IPS DF 19.7 (cell line): Measurements from ENCODE around the gene HOXD12.

ENCODE experiments used
- DNase-seq: peaks from one replicate; pipeline ENCODE4 v3.0.0-alpha.2; 2013; ENCODE audit warnings: low read depth, low spot score

The HOXD12 gene

GRCh38 chr2:176092270-176093144, 7.1 kb upstream of the HOXD12 start, which contains the start of gene HOXD13:
TSS of gene HOXD13 (plus strand) at chr2:176092721. CDS start at chr2:176092891, 170 bp downstream.
- no peak for DNase-seq

GRCh38 chr2:176093145-176093897, 6.3 kb upstream of the HOXD12 start:
- no peak for DNase-seq

- no peak for DNase-seq
Measured at GRCh38 chr2:176093898-176094249, 5.7 kb upstream of the HOXD12 start.

GRCh38 chr2:176094349-176094748, 5.2 kb upstream of the HOXD12 start:
- DNase-seq = no peak

GRCh38 chr2:176095421-176095820, 4.2 kb upstream of the HOXD12 start:
- no peak for DNase-seq

DNA sequence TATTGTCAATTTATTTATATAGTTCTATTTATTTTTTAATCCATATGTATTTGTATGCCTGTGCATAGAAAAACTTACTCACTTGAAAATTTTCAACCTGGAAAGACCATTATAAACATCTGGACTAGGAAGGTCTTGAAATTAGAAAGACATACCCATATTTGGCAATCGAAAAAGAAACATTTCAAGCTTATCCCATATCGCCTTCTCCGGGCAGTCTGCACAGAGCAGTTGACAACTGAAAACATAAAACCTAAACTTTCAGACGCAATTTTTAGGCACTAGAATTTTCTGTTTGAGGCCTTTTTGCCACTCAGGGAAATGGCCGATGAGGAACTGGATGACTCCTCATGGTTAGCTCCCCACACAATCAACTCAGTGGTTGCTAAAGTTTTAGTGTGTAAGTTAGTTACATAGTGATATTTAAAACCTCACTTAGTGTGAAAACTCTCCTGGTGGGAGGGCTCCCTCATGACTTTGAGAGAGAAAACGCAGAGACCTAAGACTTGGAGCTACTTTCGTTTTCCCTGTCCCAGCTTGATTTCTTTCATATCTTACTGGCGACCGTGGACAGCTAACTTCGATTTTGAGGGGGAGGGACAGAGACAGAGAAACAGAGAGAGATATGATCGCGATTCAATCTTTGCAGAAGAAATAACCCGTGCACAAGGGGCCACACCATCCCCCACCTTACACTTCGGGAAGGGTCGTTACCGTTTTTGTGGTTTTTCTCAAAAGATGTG, 3.2 kb upstream of the HOXD12 start:
- DNase-seq = no peak

GRCh38 chr2:176096986-176097819, 2.4 kb upstream of the HOXD12 start:
- peak; percentile 84 for DNase-seq

DNA sequence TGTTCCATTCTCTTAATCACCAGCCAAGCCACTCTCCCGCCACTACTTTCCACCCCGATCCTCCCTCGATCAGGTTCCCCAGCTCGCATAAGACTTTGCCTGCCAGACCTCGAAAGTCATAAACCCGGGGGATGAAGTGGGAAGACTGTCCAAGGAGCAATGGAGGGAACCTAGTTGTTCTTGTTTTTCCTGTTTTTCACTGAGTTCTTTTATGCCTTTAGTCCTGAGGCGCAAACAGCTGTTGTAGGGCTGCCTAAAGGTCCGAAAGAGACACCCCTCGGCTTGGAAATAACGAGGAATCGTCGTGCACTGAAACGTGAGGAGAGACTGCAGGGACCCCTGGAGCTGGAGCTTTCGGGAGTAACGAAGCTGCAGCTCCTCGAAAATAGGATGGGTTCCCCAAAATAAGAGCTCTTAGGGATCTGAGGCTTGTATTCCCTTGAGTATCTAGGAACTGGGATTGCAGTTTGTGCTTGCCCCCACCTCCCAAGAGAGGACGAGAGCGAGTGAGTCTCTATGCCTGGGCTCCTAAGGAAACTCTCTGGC, 1.7 kb upstream of the HOXD12 start:
- no peak for DNase-seq

DNA sequence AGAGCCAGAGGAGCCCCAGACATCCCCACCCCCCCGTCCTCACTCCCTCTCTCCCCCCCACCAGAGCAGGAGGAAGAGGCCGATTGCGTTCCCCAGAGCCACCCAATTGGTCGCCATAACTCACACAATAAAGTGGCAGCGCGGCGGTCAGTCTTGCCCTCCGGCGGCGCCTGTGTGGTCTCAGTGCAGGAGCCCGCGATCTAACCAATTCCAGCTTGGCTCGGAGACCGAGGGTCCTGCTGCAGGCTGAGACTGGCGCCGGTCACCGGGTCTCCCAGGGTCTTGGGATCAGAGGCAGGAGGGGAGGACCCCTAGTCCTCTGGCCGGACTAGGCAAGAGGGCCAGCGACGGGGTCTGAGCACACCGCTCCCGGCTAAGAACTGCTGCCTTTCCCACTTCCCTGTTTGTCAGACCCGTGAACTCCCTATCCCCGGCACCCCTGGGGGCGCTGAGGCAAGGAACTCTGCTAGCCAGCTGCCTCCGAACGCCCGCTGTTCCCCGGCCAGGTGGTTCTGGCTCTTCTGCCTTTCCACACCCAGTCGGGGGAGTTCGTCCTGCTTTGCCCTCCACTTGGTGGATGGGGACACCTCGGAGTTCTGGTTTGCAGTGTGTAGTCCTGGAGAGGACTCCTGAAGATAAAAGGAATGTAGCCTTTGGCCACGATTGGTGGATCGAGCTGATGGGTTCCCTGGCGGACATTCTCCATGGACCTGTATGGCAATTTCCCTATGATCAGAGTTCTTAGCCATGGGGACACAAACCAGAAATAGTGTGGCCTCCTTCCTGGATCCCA, 1.0 kb upstream of the HOXD12 start:
- no peak for DNase-seq

DNA sequence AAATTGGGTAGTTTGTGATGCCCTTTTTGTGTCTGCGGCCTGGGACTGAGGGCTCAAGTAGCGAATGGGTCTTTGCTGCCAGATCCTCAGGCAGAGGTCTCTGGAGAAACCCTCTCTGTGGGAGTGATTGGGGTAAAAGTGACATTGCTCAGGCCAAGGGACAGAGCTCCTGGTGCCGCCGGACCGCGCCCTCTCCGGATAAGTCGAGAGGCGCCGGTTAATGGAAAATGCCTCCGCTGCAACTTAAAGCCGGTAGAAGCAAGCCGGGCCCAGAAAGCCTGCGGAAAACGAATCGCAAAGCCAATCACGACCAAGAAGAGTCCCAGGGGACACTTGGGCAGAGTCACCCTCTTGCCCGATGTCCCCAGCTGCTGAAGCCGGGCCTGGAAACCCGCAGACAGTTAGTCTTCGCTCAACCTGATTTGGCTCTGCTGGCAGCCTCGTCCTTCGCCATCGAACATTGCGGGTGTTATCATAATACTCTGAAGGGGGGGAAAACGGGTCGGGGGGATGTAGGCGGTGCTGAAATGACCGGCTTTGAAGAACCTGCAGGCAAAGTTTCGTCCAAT, 352 bp upstream of the HOXD12 start:
- DNase-seq = no peak

- DNase-seq = no peak
Measured at GRCh38 chr2:176100547-176101140, 1.0 kb downstream of the HOXD12 start.

DNA sequence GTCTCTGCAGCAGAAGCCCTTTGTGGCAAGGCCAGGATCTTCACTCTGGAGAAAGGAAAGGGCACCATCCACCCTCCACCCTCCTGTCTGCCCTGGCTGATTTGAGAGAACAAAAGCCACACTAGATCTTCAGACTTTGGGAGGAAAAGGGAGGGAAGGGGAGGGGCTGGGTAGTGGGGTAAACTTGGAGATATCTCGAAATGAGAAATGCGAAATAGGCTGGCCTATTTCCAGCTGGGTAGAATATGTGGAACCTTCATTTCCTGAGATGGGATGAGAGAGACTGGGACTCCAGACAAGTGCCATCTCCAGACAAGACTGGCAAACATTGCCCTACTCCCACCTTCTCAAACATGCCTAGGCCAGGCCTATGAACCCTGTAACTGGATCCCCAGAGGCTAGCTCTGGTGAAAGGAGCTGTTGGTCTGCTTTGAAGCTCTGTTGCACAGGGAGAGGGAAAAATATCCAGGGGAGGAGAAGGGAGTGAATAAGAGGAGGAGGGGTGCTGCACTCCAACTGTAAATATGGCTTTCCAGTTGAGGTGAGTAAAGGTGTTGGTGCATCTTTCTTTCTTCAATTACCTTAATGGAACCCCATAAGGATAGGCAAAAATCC, 1.7 kb downstream of the HOXD12 start:
- no peak for DNase-seq

DNA sequence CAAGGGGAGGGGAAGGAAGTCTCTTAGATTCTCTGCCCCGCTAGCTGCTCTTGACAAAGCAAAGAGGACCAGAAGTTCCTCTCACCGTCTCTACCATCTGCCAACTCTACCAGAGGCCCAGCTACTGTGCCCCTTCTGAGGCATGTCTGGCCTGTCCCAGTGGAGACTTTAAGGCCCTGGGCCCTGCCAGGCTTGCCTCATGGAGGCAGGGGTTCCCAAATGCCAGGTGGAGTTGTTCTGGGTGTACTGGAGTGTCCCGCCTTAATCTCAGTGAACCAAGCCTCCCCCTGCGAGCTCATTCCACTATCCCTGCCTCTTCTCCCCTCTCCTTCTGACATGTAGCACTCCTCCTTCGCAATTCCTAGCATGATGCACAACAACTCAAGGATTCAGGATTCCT, 2.2 kb downstream of the HOXD12 start:
- DNase-seq = no peak

- no peak for DNase-seq
Measured at GRCh38 chr2:176102309-176102866, 2.8 kb downstream of the HOXD12 start.

DNA sequence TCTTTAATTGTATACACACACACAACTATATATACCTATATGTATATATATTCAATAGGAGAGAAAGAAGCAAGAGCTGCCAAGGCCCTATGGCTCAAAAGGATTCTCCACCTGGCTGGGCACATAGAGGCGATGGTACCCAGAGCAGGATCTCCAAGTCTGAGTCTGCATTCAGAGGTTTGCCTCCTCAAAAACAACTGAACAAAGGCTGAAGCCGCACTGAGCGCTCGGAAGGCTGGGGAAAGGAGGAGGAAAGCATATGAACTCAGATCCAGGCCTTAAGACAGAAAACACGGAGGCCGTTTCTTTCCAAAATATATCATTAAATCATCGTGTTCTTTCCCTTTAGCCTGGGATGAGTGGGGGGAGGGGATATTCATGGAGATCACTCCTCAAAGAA, 3.6 kb downstream of the HOXD12 start:
- no peak for DNase-seq

DNA sequence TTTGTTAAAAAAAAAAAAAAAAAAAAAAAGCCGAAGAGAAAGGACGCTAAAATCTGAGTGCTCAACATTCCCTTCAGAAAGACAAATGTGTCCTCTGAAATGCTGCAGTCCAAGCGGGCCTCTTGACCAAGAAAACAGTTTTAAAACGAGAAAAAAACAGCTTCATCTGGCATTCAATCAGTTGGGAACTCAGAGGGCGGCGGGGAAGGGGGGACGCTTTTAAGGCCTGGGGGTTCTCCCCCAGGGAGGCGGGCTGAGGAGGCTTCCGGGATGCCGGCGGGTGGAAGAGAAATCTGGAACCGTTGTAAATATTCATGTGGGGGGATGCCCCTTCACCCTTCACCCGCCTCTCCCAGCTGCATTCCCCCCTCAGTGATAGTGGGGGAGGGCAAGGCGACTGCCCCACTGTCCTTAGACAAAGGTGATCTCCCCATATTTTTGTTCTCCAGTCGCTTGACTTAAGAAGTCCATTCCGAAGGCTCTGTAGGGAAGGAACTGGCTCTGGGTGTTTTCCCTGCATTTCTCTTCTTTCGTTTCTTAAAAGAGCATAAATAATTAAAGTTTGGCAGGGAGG, 4.2 kb downstream of the HOXD12 start:
- DNase-seq = no peak

GRCh38 chr2:176104316-176105077, 4.9 kb downstream of the HOXD12 start:
- DNase-seq = no peak
